GM12891 (cell line): Measurements from ENCODE around the gene ANGPTL4.
"Not testable (repeated sequence)": the region's sequence is repeated elsewhere in the genome, so short reads cannot be mapped to it uniquely, and the experiment has no call there.

Experiments
- DNase-seq: peaks from one replicate; pipeline ENCODE4 v3.0.0; 2011; ENCODE audit warnings: low spot score; ENCODE audit not compliant: insufficient read length
- FAIRE-seq: peaks from 2 replicates; lab custom pipeline; 2011; peaks lifted over from hg19 to GRCh38; lab: Jason Lieb, UNC
- PAX5 ChIP-seq: IDR thresholded peaks from 2 replicates; pipeline ENCODE4 v1.6.1; 2011; ENCODE audit warnings: low read length, moderate library complexity, mild to moderate bottlenecking; ENCODE audit not compliant: insufficient read depth, severe bottlenecking
- POLR2A ChIP-seq: IDR thresholded peaks from 2 replicates; pipeline ENCODE4 v1.6.1; 2011; ENCODE audit warnings: low read depth, low read length, control low read depth
- POLR2AphosphoS5 ChIP-seq: IDR thresholded peaks from 2 replicates; pipeline ENCODE4 v1.6.1; 2011; ENCODE audit warnings: low read depth, low read length, control low read depth
- POU2F2 ChIP-seq: IDR thresholded peaks from 2 replicates; pipeline ENCODE4 v1.6.1; 2011; ENCODE audit warnings: low read depth, mild to moderate bottlenecking, control low read depth, low read length, moderate library complexity
- SPI1 ChIP-seq: IDR thresholded peaks from 2 replicates; pipeline ENCODE4 v1.6.1; 2011; ENCODE audit warnings: low read depth, low read length, control low read depth
- TAF1 ChIP-seq: IDR thresholded peaks from 2 replicates; pipeline ENCODE4 v1.6.1; 2011; ENCODE audit warnings: low read depth, low read length, control low read depth

Gene ANGPTL4

GRCh38 chr19:8361921-8362793 lies 1.8 kb upstream of the ANGPTL4 start:
- DNase-seq (no peak), FAIRE-seq (no peak)
- TF ChIP-seq PAX5 (no peak), POLR2A (no peak), POU2F2 (no peak)

GRCh38 chr19:8366121-8366581 lies 2.2 kb downstream of the ANGPTL4 start:
- FAIRE-seq (no peak), DNase-seq (no peak)
- no peak for TF ChIP-seq POLR2A
- no peak for TF ChIP-seq TAF1
- no peak for TF ChIP-seq POLR2AphosphoS5
- TF ChIP-seq SPI1, result no peak
- TF ChIP-seq POU2F2, result no peak
- TF ChIP-seq PAX5, result no peak

GRCh38 chr19:8366961-8367326 lies 3.0 kb downstream of the ANGPTL4 start:
- FAIRE-seq (no peak), DNase-seq (no peak)
- TF ChIP-seq POLR2A (no peak), SPI1 (no peak), PAX5 (no peak), POU2F2 (no peak), TAF1 (no peak), POLR2AphosphoS5 (no peak)

DNA sequence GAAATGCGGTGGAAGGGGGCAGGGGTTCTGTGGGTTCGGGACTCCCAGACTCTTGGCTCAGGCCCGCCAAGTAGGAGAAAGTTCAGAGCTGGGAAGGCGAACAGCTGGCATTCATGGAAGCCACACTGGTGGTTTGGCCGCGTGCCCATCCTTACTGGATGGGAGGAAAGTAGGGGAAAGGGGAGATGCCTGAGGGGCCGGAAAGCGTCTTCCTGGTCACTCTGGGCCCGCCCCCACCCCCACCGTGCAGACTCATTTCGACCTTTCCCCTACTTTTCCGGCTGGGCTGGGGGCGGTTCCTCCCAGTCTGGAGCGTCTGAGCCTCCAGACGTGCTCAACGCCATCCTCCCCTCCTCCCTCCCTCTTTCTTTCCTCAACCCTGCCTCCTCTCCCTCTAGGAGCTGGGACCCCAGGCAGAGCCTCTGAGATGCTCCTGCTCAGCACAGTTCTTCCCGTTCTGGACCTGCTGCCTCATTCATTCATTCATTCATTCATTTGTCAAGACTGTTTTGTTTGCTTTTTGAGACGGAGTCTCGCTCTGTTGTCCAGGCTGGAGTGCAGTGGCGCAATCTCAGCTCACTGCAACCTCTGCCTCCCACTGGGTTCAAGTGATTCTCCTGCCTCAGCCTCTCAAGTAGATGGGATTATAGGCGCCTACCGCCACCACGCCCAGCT lies 3.5 kb downstream of the ANGPTL4 start:
- no peak for FAIRE-seq
- TF ChIP-seq SPI1 (no peak), PAX5 (no peak), POLR2A (no peak), POU2F2 (no peak), TAF1 (no peak), POLR2AphosphoS5 (no peak)
- no peak for DNase-seq

GRCh38 chr19:8370176-8371010 lies 6.4 kb downstream of the ANGPTL4 start:
- FAIRE-seq, result no peak
- no peak for TF ChIP-seq SPI1
- no peak for TF ChIP-seq TAF1
- no peak for TF ChIP-seq POLR2A
- TF ChIP-seq PAX5, result no peak
- TF ChIP-seq POLR2AphosphoS5, result no peak
- no peak for TF ChIP-seq POU2F2
- DNase-seq, result no peak

GRCh38 chr19:8371011-8371804 lies 7.3 kb downstream of the ANGPTL4 start:
- FAIRE-seq (no peak), DNase-seq (no peak)
- TF ChIP-seq POLR2AphosphoS5, result no peak
- TF ChIP-seq SPI1, result no peak
- no peak for TF ChIP-seq PAX5
- TF ChIP-seq POLR2A, result no peak
- TF ChIP-seq TAF1, result no peak

DNA sequence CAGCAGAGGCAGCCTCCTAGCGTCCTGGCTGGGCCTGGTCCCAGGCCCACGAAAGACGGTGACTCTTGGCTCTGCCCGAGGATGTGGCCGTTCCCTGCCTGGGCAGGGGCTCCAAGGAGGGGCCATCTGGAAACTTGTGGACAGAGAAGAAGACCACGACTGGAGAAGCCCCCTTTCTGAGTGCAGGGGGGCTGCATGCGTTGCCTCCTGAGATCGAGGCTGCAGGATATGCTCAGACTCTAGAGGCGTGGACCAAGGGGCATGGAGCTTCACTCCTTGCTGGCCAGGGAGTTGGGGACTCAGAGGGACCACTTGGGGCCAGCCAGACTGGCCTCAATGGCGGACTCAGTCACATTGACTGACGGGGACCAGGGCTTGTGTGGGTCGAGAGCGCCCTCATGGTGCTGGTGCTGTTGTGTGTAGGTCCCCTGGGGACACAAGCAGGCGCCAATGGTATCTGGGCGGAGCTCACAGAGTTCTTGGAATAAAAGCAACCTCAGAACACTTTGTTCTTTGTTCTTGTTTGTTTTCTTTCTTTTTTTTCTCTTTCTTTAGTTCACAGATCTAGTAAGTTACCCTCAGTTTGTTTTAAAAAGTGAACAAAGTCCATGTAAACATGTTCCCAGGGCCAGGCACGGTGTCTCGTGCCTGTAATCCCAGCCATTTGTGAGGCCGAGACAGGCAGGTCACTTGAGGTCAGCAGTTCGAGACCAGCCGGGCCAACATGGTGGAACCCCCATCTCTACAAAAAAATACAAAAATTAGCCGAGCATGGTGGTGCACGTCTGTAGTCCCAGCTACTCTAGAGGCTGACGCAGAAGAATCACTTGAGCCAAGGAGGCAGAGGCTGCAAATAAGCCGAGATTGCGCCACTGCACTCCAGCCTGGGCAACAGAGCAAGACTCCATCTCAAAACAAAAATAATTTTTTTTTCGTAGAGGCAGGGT lies 10.2 kb downstream of the ANGPTL4 start:
- TF ChIP-seq TAF1 (no peak), SPI1 (no peak), PAX5 (no peak), POLR2A (no peak), POLR2AphosphoS5 (no peak), POU2F2 (no peak)
- no peak for FAIRE-seq
- no peak for DNase-seq

DNA sequence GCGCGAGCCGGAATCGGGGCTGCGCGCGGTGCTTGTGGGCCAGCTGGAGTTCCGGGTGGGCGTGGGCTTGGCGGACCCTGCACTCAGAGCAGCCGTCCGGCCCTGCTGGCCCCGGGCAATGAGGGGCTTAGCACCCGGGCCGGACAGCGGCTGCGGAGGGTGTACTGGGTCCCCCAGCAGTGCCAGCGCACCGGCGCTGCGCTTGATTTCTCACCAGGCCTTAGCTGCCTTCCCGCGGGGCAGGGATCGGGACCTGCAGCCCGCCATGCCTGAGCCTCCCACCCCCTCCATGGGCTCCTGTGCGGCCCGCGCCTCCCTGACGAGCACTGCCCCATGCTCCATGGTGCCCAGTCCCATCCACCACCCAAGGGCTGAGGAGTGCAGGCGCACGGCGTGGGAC lies 11.8 kb downstream of the ANGPTL4 start:
- not testable (repeated sequence) for DNase-seq, FAIRE-seq

DNA sequence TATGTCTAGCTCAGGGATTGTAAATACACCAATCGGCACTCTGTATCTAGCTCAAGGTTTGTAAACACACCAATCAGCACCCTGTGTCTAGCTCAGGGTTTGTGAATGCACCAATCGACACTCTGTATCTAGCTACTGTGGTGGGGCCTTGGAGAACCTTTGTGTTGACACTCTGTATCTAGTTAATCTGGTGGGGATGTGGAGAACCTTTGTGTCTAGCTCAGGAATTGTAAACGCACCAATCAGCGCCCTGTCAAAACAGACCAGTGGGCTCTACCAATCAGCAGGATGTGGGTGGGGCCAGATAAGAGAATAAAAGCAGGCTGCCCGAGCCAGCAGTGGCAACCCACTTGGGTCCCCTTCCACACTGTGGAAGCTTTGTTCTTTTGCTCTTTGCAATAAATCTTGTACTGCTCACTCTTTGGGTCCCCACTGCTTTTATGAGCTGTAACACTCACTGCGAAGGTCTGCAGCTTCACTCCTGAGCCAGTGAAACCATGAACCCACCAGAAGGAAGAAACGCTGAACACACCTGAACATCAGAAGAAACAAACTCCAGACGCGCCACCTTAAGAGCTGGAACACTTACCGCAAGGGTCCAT lies 12.5 kb downstream of the ANGPTL4 start:
- FAIRE-seq, DNase-seq: not testable (repeated sequence)
